Endothelial cell of umbilical vein (primary cell): ENCODE results near the gene ENO2. TPM values are rescaled to one million over a fixed set of nuclear protein-coding genes. Genes with fewer than 3 reads are reported as not detected.
A peak's percentile ranks its signal among the peaks of the same experiment; 100 is the strongest.

Source experiments
- BruUV-seq: library from RNA; stranded (reverse); fragments of 400-500 nt; replicated peaks from 2 replicates; lab custom pipeline; 2021; lab: Mats Ljungman, UMichigan
- CTCF ChIA-PET: fragments of 300-600, 350-600 bp; sonication (Branson Sonifier 250); formaldehyde crosslinking; loops from one replicate; lab custom pipeline; 2021; ENCODE audit warnings: antibody characterized with exemption, inconsistent platforms; lab: Charles Lee
- POLR2A ChIA-PET: fragments of 300-600, 350-600 bp; sonication (Branson Sonifier 250); formaldehyde crosslinking; loops from one replicate; lab custom pipeline; 2021; ENCODE audit warnings: antibody characterized with exemption, inconsistent platforms; lab: Charles Lee
- DNase-seq: peaks from one replicate; pipeline ENCODE4 v3.0.0-alpha.2; 2011; ENCODE audit warnings: low read depth, low spot score
- FAIRE-seq: peaks from 2 replicates; lab custom pipeline; 2011; peaks lifted over from hg19 to GRCh38; lab: Jason Lieb, UNC
- H2AFZ ChIP-seq: 2 replicates; pipeline ENCODE4 v1.6.0; 2012; ENCODE audit warnings: low read depth, low read length, control low read depth, inconsistent platforms
- H3K27ac ChIP-seq: 2 replicates; pipeline ENCODE4 v1.5.1; 2011; ENCODE audit warnings: low read depth, mild to moderate bottlenecking, control low read depth, low read length, moderate library complexity; ENCODE audit not compliant: insufficient read depth
- H3K27me3 ChIP-seq, 2 experiments: 2 replicates each; pipeline versions ENCODE4 v1.6.0 to v1.6.1; 2011; ENCODE audit warnings: low read length in 2 of 2, mixed read lengths in 1 of 2; ENCODE audit not compliant: control insufficient read depth in 2 of 2, insufficient read depth in 2 of 2
- H3K36me3 ChIP-seq, 2 experiments: 2 replicates in 1 of 2; 3 replicates in 1 of 2; pipeline ENCODE4 v1.5.1; 2011; ENCODE audit warnings: low read length in 2 of 2, mild to moderate bottlenecking in 1 of 2, moderate library complexity in 1 of 2; ENCODE audit not compliant: control insufficient read depth in 2 of 2, insufficient read depth in 2 of 2; ENCODE audit errors: extremely low read depth in 1 of 2
- H3K4me1 ChIP-seq: 3 replicates; pipeline ENCODE4 v1.5.1; 2011; ENCODE audit warnings: mild to moderate bottlenecking, low read length; ENCODE audit not compliant: control insufficient read depth, insufficient read depth; ENCODE audit errors: extremely low read depth
- H3K4me2 ChIP-seq: 2 replicates; pipeline ENCODE4 v1.6.1; 2011; ENCODE audit warnings: low read length, control low read depth, mixed read lengths; ENCODE audit not compliant: insufficient read depth
- H3K4me3 ChIP-seq, 3 experiments: fragments of 200-600 bp in 1 of 3; sonication (generic), shearing (Covaris generic) in 1 of 3; replicated peaks in 1 of 3; 2 replicates each; pipeline ENCODE4 v1.5.1; 2011 to 2016; ENCODE audit warnings: control low read depth in 3 of 3, low read length in 3 of 3, mild to moderate bottlenecking in 2 of 3, inconsistent platforms in 1 of 3, low read depth in 1 of 3, moderate library complexity in 1 of 3; ENCODE audit not compliant: insufficient read depth in 1 of 3
- H3K79me2 ChIP-seq: 2 replicates; pipeline ENCODE4 v1.6.0; 2012; ENCODE audit warnings: low read length, inconsistent platforms; ENCODE audit not compliant: control insufficient read depth, insufficient read depth
- H3K9ac ChIP-seq: replicated peaks from 2 replicates; pipeline ENCODE3; 2011; ENCODE audit warnings: low read length, control low read depth; ENCODE audit not compliant: insufficient read depth; ENCODE audit errors: extremely low read depth
- H3K9me1 ChIP-seq: replicated peaks from 3 replicates; pipeline ENCODE4 v1.6.0; 2011; ENCODE audit warnings: mild to moderate bottlenecking, low read length; ENCODE audit not compliant: control insufficient read depth, insufficient read depth; ENCODE audit errors: extremely low read depth
- H3K9me3 ChIP-seq: replicated peaks from 2 replicates; pipeline ENCODE4 v1.5.1; 2012; ENCODE audit warnings: low read length, inconsistent platforms; ENCODE audit not compliant: control insufficient read depth, insufficient read depth
- H4K20me1 ChIP-seq: replicated peaks from 2 replicates; pipeline ENCODE3; 2011; ENCODE audit warnings: mild to moderate bottlenecking, low read length; ENCODE audit not compliant: control insufficient read depth, insufficient read depth; ENCODE audit errors: extremely low read depth
- EZH2 ChIP-seq: IDR thresholded peaks from 2 replicates; pipeline ENCODE4 v1.6.1; 2012; ENCODE audit warnings: borderline replicate concordance, low read depth, mild to moderate bottlenecking, moderate library complexity, low read length, inconsistent platforms; ENCODE audit not compliant: severe bottlenecking
- FOS ChIP-seq: IDR thresholded peaks from 2 replicates; pipeline ENCODE4 v1.6.1; 2011; ENCODE audit warnings: mild to moderate bottlenecking, low read length, moderate library complexity, borderline replicate concordance; ENCODE audit not compliant: insufficient read depth
- GATA2 ChIP-seq: IDR thresholded peaks from 2 replicates; pipeline ENCODE4 v1.7.0; 2011; ENCODE audit warnings: low read depth, mild to moderate bottlenecking, moderate library complexity, mixed read lengths, low read length; ENCODE audit not compliant: insufficient read length, insufficient read depth
- JUN ChIP-seq: IDR thresholded peaks from 2 replicates; pipeline ENCODE4 v1.6.1; 2011; ENCODE audit warnings: borderline replicate concordance, low read depth; ENCODE audit not compliant: insufficient read length, insufficient read depth
- MYC ChIP-seq: IDR thresholded peaks from one replicate; pipeline ENCODE4 v1.6.1; 2011; ENCODE audit warnings: mild to moderate bottlenecking, low read depth, low read length
- POLR2A ChIP-seq: IDR thresholded peaks from 2 replicates; pipeline ENCODE4 v1.6.1; 2012; ENCODE audit warnings: low read depth, mild to moderate bottlenecking, control low read depth, low read length
- POLR2AphosphoS5 ChIP-seq: IDR thresholded peaks from 2 replicates; pipeline ENCODE4 v1.6.1; 2012; ENCODE audit warnings: low read depth, mild to moderate bottlenecking, control low read depth, low read length, moderate library complexity; ENCODE audit not compliant: insufficient read depth
- dilution Hi-C: fragments of 300-500 bp; cut with MboI; formaldehyde crosslinking; loops from one replicate; pipeline ENCODE4 v1.15.0; 2019; ENCODE audit warnings: low sequenced_read_pairs; ENCODE audit not compliant: extremely low pct_ligation_motif_present
- intact Hi-C: fragments of 100-400 bp; cut with micrococcal nuclease; formaldehyde crosslinking; loops from one replicate; pipeline ENCODE4 v1.10.0; 2022
- polyA plus RNA-seq, 4 experiments: library from polyadenylated mRNA; depleted of rRNA in 3 of 4; stranded (reverse) in 3 of 4; unstranded in 1 of 4; fragments of >200 nt; gene quantifications; 2 replicates each; pipeline versions ENCODE4 v1.2.1 to v1.2.3, GENCODE V29; 2011 to 2012; ENCODE audit warnings: missing spikeins in 1 of 4
- total RNA-seq: library from RNA; stranded (reverse); gene quantifications from 2 replicates; pipeline ENCODE4 v1.2.3, GENCODE V29; 2021
- TF ChIP-seq, protein P1 (sequence below), 2 donors: IDR thresholded peaks; 1 replicate in 1 of 2; 2 replicates in 1 of 2; pipeline ENCODE4 v1.5.1; 2011; ENCODE audit warnings: low read length in 2 of 2, mild to moderate bottlenecking in 2 of 2, moderate library complexity in 2 of 2, control low read depth in 1 of 2, inconsistent platforms in 1 of 2, low read depth in 1 of 2; ENCODE audit not compliant: insufficient read depth in 1 of 2; ENCODE audit errors: extremely low read depth in 1 of 2
- TF ChIP-seq, protein P2 (sequence below): IDR thresholded peaks from 2 replicates; pipeline ENCODE4 v1.6.1; 2011; ENCODE audit not compliant: insufficient read depth, insufficient read length

The ENO2 gene
- total and polyA plus RNA-seq, 2 donors (not counting 3 experiments of a cell fraction or from before 2014, with no cell fraction given), result 11.4 to 18.6 TPM

DNA sequence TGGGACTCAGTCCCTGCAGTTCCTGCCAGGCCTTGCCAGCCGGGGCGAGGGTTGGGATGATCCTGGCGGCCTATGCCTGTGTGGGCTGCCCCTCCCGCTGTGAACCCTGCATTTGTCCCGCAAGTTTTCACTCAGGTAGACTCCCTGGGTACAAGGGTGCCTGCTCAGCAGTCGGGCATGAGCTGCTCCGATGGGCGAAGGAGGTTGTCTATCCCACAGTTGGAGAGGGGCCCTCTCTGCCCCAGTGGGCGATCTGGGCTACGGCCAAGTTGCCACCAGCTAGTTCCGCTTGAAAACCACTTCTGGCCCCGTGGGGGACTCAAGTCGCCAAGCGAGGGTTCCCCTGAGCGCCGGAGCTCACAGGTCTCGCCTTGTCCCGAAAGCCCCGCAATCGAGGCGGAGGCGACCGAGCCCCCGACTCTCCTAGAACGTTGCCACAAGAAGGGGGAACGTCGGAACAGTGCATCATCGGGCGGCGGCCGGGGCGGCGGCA lies 47.4 kb upstream of the ENO2 start:
- H3K9ac ChIP-seq, result peak overlapping the region; percentile 57
- H3K9me1 ChIP-seq, result no peaks in the 10 kb centered on the region
- FAIRE-seq, result no peak
- peaks cover 27% of the 10 kb centered on the region for H3K4me1 ChIP-seq
- H3K27me3 ChIP-seq, result no peaks in the 10 kb centered on the region
- dilution Hi-C loops (no loop called here), intact Hi-C loops (no loop called here)
- peak overlapping the region; percentile 68 for H2AFZ ChIP-seq
- peak overlapping the region; percentile 73 for H3K4me2 ChIP-seq
- H3K36me3 ChIP-seq, result peaks cover 2 to 37% of the 10 kb centered on the region in 2 experiments
- peak overlapping the region; percentile 32 to 95 (median 45) for H3K4me3 ChIP-seq
- CTCF ChIA-PET, result interaction anchor here (0.8 to 3.2 kb wide), 5 partner anchors 15 to 114 kb away, joined by 3 to 30 read pairs (median 3); partner anchors contain the start of genes CDCA3, MLF2 and USP5
- no peaks in the 10 kb centered on the region for H4K20me1 ChIP-seq
- H3K27ac ChIP-seq, result peak overlapping the region; percentile 43
- H3K79me2 ChIP-seq, result peaks cover 34% of the 10 kb centered on the region
- TSS peak; percentile 45 for BruUV-seq
- TF ChIP-seq POLR2AphosphoS5, result no peak
- TF ChIP-seq JUN, result no peak
- no peak for TF ChIP-seq EZH2
- TF ChIP-seq POLR2A, result no peak
- TF ChIP-seq MYC, result no peak
- no peak for TF ChIP-seq GATA2
- TF ChIP-seq, protein P1, sequence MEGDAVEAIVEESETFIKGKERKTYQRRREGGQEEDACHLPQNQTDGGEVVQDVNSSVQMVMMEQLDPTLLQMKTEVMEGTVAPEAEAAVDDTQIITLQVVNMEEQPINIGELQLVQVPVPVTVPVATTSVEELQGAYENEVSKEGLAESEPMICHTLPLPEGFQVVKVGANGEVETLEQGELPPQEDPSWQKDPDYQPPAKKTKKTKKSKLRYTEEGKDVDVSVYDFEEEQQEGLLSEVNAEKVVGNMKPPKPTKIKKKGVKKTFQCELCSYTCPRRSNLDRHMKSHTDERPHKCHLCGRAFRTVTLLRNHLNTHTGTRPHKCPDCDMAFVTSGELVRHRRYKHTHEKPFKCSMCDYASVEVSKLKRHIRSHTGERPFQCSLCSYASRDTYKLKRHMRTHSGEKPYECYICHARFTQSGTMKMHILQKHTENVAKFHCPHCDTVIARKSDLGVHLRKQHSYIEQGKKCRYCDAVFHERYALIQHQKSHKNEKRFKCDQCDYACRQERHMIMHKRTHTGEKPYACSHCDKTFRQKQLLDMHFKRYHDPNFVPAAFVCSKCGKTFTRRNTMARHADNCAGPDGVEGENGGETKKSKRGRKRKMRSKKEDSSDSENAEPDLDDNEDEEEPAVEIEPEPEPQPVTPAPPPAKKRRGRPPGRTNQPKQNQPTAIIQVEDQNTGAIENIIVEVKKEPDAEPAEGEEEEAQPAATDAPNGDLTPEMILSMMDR (IDR thresholded peaks at IDR 0.05; ENCODE audit: extremely low read depth in 1 of 2, insufficient read depth in 1 of 2, low read depth in 1 of 2, low read length in 2 of 2), result no peak
- TF ChIP-seq FOS, result no peak
- TF ChIP-seq, protein P2, sequence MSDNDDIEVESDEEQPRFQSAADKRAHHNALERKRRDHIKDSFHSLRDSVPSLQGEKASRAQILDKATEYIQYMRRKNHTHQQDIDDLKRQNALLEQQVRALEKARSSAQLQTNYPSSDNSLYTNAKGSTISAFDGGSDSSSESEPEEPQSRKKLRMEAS, result no peak
- H3K9me3 ChIP-seq, result no peaks in the 10 kb centered on the region
- DNase-seq, result no peak
- POLR2A ChIA-PET, result interaction anchor here (0.6 to 2.4 kb wide), 18 partner anchors 8 to 794 kb away, joined by 3 to 48 read pairs (median 4); partner anchors contain the start of genes C12orf57, CDCA3, LRRC23 and MLF2
